ENCODE measurements around the gene PYGB.
"Not testable (repeated sequence)": the region's sequence is repeated elsewhere in the genome, so short reads cannot be mapped to it uniquely, and the experiment has no call there.

The PYGB gene

DNA sequence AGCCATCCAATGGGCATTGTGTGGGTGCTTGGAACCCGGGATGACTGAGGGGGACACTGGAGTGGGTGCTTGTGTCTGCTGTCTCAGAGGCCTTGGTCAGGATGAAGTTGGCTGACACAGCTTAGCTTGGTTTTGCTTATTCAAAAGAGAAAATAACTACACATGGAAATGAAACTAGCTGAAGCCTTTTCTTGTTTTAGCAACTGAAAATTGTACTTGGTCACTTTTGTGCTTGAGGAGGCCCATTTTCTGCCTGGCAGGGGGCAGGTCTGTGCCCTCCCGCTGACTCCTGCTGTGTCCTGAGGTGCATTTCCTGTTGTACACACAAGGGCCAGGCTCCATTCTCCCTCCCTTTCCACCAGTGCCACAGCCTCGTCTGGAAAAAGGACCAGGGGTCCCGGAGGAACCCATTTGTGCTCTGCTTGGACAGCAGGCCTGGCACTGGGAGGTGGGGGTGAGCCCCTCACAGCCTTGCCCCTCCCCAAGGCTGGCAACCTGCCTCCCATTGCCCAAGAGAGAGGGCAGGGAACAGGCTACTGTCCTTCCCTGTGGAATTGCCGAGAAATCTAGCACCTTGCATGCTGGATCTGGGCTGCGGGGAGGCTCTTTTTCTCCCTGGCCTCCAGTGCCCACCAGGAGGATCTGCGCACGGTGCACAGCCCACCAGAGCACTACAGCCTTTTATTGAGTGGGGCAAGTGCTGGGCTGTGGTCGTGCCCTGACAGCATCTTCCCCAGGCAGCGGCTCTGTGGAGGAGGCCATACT lies 49.4 kb downstream of the PYGB start:
- no peak for DNase-seq

DNA sequence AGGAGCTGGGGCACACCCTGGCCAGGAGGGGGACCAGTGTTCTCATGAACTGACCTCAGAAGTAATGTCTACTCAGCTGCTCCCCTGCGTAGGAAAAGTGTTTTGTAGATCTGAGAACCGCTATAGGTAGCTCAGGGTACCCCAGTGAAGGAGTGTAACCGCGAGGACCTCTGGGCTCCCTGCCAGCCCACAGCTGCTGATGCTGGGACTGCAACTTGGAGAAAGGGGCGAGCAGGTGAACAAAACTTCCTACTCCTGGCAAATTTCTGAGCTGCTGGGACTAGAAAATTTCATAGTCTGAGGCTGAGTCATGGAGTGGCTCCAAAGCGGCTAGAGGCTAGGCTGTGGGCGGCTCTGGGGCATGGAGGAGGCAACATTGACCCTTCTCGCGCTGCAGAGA lies 51.9 kb downstream of the PYGB start:
- no peak for DNase-seq

DNA sequence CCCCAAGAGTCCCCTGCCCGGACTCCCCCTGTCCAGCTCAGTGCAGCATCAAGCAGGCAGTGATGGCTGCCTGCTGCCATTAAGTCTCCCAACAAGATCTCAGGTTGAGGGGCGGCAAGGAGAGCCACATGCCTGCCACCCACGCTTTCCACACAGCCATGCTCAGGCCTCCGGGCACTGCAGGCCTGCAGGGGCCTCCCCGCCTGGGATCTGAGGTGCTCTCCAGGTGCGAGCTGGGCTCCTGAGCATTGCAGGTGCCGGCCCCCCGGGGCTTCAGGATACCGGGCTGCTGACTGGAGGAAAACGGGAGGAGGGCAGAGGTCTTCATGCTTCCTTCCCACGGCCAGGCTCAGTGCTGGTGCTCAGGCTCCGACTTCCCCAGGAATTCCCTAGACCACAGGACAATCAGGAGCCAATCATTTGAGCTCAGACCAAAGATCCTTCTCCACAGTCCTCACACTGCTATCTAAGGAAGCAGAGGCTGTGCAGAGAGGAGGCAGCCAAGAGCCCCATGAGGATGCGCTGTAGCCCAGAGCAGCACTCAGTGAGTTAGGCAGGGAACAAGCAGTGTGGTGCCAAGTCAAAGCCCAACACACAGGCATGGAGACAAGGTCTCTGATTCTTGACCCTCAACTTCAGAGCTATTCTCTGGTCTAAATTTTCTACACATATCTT lies 52.7 kb downstream of the PYGB start:
- no peak for DNase-seq

DNA sequence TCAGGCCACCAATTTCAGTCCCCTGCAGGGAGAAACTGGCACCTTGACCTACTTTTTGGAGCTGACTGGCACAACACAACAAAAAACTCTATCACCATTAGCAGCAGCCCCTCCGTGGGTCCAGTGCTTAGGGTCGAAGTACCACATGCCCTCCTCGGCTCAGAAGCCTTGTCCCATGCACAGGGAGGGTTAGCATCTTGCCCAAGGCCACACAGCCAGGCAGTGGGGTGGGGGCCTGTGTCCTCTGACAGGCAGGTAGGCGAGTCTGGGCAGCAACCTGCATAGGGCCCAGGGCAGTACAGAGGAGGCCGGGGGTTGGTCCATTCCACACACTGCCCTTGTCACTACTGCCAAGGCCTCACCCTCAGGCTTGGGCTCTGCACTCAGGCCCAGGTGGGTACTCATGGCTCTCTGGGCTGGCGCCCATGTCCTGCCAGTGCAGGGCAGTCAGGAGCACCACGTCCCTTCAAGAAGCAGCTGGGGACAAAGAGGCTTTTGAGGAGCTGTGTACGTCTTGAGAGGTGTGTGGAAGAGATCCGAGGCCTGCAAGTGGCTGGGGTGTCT lies 53.6 kb downstream of the PYGB start:
- DNase-seq, result no peak

DNA sequence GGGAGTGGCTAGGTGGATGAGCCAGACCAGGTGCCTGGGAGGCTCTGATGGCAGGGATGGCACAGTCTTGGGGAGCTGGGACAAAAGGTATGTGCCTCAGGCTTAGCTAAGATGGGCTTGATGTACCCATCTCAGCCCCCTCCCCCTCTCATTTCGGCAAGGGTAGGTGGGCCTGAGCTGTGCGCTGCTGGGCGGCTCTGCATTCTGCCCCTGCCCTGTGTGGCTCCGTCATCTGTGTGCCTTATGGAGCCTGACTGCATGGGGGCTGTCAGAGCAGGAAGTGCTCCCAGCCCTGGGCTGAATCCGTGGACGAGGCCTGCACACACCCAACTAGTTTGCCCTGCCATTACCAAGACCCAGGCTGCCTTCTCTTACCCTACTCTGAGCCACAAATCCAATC lies 54.7 kb downstream of the PYGB start:
- no peak for DNase-seq

DNA sequence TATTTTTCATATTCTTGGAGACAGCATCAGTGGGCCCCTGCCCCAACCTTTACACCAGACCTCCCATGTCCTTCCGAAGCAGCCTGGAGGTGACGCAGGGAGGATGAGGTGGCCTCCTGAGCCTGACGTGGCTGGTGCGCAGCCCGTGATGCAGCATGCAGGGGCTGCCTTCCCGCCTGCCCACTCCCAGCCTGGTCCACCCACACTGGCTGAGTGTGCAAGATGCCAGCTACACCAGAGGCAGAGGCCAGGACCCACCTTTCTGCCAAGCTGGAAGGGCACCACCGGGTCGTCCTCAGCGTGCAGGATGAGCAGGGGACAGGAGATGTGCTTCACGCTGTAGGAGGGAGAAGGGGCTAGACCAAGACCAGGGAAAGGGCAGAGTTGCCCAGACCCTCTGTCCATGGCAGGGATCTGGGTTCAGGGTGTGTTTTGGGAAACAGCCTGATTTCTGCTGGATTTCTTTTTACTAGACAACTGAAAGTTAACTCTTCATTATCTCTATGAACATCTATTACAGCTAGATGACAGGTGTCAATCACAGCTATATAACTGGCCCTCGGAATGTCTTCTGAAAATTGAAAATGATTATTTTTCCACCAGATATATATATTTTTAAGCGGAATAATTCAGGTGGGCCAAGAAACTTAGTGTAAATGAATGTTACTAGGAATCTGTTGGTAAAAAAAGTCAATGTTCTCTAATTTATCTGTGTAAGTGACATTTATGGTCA lies 55.6 kb downstream of the PYGB start:
- DNase-seq, result no peak

DNA sequence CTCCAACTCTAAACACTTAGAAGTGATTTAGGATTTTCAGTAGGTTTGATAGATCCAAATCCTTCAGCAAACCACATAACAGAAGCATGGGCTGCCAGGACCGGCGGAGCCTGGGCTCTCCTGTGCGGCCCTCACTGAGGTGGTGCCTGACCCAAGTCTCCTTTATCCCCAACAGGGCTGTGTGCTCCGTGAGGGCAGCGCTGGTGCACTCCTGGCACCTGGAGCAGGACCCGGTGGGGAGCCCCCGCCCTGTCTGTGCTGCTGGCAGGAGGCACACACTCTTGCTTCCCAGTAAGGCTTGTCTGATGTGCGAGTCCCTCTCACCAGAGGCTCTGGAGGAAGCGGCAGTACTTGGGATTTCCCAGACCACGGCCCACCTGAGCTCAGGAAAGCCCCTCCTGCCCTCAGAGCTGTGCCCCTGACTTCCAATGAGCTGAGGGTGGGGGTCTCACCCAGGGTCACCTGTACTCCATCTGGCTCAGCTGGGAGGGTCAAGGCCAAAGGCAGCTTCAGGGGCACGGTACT lies 56.2 kb downstream of the PYGB start:
- no peak for DNase-seq

DNA sequence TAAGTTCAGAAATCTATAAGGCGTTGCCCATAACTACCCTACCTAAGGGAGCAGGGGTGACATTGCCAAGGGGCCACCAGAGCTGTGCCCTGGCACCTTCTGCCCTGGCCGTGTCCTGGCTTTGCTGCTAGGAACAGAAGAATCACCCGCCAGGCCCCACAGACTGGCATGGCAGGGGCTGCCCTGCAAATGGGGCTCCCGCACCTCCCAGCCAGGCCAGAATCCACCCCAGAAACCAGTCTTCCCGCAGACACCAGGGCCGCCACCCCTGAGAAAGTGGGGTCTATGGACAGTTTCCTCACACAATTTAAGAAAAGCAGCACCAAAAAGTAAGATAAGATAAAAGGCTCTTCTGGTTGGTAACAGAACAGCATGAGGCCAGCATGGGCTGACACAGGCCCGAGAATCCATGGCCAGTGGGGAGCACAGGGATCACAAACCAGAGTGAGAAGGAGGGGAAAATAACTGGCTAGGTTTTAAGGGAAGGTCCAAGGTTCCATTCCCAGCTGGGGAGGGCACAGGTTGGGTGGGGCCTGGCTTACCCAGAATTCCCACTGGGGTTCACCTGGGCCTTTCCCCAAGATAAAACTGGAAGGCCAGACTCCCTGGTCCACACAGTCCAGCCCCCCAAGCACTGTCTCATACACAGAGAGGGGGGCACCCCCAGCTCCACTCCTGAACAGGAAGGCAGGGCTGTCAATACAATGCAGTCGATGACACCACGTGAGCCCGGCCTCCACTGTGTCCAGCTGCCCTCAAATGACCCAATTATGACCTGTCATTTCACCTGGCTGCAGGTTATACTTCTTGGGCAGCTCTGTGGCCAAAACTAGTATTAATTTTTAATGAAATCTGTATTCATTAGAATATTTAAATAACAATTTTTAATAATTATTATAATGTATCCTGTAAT lies 59.4 kb downstream of the PYGB start:
- no peak for DNase-seq

DNA sequence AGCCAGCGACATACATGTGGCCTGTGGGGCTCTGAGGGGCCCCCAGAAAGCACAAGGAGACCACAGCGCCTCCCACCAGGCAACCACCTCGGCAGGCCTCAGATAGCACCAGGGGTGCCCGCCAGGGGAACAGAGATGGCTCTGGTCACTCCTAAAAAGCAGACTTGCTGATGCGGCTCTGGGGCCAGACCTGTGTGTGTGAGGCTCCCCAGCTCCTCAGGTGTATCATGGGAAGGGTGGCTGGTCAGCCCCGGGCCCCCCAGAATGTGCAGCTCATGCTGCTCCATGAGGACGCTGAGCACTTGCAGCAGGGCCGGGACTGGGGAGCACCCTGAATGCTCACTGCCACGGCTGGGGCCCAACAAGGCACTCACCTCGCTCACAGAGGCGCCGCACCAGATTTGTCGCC lies 60.2 kb downstream of the PYGB start:
- no peak for DNase-seq

DNA sequence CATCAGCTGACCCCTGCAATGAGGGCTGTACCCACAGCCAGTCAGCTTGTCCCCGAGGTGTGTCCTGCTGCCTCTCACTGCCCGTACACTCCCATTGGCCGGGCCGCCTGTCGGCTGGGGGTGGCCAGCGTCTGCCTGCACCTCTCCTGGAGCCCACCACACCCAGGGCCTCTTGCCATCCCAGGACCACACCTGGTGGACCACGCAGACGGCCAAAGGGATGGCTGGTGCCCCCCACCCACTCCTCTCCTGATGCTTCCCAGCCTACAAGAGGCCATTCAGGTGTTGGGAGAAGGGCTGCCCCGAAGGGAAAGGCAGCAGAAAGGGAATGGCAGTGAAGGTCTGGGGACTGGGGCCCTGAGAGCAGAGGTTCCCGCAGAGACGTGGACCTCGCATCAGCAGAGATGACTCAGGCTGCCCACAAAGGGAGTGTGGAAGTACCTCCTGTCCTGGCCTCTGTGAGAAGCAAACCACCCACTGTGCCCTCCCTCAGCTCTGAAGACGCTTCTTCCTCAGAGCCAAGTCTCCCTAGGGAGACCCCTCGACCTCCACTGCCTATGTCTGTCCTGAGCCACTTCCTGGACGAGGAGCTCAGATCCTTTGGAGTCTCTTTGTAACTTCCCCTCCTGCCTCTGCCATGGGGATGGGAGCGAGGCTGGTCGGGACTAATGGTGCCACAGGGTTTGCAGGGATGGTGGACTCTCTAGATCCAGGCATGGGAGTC lies 60.9 kb downstream of the PYGB start:
- DNase-seq, result no peak

DNA sequence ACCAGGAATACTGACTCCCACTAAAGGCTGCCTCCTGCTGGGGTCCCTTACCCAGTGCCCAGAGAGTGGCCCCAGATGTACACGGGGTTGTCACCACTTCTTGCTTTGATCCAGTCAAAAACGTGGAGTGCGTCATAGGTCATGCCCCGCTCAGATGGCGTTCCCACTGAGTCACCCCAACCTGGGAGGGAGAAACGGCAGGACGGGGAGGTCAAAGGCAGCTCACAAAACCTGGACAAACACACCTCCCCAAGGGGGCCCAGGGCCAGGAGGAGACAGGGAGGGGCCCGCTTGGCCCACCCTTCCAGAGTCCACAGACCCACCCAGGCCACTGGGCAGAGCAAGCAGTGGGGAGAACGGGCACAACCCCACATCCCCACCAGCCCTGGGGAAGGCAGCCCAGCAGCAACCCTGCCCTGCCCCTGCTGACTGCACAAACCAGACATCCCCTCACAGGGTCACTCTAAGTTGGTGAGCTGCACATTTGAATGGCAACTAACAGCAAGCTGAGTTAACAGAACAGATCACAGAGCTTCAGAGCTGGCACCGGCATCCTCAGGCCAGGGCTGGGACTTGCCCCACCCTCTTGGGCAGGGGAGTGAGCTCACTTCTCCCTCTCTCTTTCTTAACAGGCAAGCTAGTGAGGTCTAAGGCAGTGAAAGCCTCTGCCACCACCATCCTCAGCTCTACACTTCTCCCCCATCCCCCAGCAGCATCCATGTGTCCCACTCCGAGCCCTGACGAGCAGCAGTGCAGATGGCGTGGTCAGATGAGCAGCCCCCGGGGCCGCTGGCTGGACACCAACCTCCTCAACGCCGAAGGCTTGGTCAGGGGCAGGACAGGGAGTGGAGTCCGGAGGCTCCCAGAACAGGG lies 61.7 kb downstream of the PYGB start:
- DNase-seq, result no peak

DNA sequence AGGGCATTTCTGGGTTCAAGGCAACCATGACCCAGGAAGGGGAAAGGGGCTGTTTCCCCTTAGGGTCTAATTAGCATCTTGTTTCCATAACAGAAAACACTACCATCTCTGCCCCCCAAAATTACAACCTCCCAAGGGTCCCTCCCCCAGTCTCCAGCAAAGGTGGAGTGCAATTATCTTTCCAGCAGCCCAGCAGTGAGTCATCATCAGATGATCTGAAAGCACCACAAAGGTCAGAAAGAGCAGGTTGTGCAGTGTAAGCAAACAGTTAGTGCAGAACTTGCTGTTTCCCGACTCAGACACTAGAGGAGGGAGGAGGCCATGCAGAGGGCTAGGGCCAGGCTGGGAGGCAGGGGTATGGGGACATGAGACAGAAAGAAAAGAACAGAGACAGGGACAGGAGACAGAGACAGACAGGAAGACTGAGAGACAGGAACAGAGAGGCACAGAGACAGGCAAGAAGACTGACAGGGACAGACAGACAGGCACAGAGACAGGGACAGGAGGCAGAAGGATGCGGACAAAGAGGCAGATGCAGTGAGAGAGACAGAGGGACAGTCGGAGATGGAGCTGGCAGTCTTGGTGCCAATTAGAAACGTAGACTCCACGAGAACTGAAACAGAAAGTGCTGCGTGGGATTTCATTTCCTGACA lies 62.5 kb downstream of the PYGB start:
- DNase-seq, result peak; percentile 32

DNA sequence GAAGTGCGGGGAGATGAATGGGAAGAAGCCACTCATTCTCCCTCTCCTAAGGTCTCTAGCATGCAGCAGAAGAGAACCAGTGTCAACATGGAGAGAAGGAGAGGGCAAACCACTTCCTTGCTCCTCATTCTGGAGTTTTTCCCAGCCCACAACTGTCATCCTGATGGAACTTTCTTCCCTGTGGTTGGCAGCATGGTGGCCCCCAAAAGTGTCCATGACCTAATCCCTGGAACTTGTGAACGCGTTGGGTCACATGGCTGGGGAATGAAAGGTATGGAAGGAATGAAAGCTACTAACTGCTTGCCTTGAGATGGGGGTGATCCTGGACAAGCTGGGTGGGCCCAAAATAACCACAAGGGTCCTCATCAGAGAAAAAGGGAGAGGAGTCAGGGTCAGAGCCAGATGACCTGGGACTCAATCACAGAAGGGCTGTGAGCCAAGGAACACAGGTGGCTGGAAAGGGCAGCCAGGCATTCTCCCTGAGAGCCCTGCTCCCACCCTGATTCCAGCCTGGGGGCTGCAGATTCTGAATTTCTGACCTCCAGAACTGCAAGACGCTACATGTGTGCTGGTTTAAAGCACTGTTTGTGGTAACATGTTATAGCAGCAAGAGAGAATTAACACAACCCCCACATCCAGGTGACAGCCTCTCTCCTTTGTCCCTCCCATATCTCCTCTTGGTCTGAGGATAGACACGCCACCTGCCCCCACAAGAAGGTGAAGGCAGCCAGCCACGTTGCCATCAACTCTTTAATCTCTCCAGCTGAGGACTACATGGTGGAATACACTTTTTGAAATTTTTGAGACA lies 63.2 kb downstream of the PYGB start:
- no peak for DNase-seq

DNA sequence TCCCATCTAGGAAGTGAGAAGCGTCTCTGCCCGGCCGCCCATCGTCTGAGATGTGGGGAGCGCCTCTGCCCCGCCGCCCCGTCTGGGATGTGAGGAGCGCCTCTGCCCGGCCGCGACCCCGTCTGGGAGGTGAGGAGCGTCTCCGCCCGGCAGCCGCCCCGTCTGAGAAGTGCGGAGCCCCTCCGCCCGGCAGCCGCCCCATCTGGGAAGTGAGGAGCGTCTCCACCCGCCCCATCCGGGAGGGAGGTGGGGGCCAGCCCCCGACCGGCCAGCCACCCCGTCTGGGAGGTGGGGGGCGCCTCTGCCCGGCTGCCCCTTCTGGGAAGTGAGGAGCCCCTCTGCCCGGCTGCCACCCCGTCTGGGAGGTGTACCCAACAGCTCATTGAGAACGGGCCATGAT lies 64.8 kb downstream of the PYGB start:
- DNase-seq, result not testable (repeated sequence)

DNA sequence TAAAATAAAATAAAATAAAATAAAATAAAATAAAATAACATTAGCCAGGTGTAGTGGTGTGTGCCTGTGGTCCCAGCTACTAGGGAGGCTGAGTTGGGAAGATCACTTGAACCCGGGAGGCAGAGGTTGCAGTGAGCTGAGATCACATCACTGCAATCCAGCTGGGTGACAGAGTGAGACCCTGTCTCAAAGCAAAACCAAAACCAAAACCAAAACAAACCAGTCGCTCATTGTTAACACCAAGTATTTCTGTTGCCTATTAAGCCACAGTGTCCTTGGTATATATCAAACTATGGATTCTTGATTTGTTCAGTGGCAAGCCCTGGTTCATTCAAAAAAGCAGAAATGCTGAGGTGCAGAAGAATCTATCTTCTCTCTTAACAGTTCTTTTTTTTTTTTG lies 65.7 kb downstream of the PYGB start:
- no peak for DNase-seq

DNA sequence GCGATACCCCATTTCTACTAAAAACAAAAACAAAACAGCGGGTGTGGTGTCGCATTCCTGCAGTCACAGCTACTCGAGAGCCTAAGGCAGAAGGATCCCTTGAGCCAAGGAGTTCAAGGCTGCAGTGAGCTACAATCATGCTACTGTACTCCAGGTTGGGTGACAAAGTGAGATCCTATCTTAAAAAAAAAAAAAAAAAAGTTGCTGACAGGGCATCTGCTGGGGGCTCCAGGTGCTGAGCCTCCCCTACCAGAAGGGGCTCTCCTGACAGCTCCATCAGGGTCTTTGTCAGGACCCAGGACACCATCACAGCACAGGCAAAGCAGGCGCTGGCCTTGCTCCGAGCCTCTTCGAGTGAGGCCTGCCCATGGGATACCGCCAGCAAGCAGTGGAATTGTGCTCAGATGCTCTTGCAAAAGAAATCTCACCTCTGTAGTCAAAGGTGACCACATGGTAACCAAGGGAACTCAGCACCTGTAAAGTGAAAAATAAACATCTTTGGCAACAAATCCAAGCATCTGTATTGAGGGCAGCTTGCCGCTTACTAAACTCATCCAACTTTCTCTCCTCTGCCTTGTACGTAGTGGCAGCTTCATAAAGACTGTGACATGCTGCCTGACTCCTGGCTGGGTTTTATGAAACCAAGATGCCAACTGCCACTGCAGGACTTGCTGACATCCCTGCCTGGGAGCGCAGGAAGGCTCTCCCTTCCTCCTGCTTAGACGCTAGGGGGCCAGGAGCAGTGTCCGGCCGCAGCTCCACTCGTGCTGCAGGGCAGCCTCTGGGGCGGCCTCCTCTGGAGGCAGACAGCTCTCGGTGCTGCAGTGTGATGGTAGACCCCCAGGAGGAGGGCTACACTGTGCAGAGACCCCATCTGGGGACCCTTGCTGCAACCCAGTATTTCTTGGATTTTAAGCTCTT lies 66.9 kb downstream of the PYGB start:
- DNase-seq, result no peak

DNA sequence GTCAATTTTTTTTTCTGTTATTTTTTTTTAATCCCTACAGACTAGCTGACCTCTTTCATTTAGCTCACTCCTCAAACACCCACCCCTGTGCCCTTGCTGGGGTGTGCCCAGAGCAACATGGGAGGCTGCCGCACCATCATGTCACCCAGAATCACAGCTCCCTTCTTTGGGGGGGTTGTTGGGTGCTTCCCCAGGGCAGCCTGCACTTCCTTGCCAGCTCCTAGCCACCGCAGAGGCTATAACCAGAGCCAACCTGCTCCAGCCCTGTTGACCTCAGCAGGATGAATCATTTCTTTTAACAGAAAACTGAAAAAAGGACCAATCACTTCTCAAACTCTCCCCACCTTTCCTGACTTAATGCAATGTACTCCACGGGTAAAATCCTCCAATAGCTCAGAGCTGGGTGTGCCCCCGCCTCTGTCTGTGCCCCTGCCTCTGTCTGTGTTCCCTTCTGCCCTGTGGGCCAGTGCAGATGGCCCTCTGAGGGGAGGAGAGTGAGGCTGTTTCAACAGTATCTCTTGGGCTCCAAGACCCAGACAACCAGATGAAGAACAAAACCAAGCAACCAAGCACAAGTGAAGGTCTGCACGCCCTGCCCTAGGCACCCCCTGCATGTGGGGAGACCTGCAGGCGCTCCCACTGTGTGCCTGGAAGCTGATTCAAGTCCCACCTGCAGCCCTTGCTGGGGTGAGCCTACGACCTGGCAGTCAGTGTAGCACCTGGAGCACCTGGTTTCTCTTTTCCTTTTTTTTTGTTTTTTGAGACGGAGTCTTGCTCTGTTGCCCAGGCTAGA lies 67.7 kb downstream of the PYGB start:
- DNase-seq, result no peak
